Testis (tissue), 3 donors: ENCODE measurements around the gene BLACAT1. TPM values are rescaled to one million over a fixed set of nuclear protein-coding genes. Genes with fewer than 3 reads are reported as not detected.

Experiments used
- DNase-seq: peaks from one replicate; pipeline ENCODE4 v3.0.0-alpha.2; 2019
- H3K27ac ChIP-seq, 2 donors: fragments of 200-600 bp; sonication (generic); one replicate each; pipeline ENCODE4 v1.5.1; 2019
- H3K27me3 ChIP-seq: fragments of 200-600 bp; sonication (generic); one replicate; pipeline ENCODE4 v1.5.1; 2019
- H3K36me3 ChIP-seq: fragments of 200-600 bp; sonication (generic); one replicate; pipeline ENCODE4 v1.5.1; 2017; ENCODE audit warnings: low read depth; ENCODE audit errors: missing control alignments
- H3K4me1 ChIP-seq: fragments of 200-600 bp; sonication (generic); one replicate; pipeline ENCODE4 v1.5.1; 2019
- H3K4me3 ChIP-seq, 2 donors: fragments of 200-600 bp; sonication (generic); one replicate each; pipeline ENCODE4 v1.5.1; 2017 to 2019
- H3K9me3 ChIP-seq: fragments of 200-600 bp; sonication (generic); one replicate; pipeline ENCODE4 v1.5.1; 2017
- POLR2A ChIP-seq: fragments of 450-650 bp; IDR thresholded peaks from one replicate; pipeline ENCODE4 v1.6.1; 2017; ENCODE audit warnings: antibody characterized with exemption, mild to moderate bottlenecking, moderate library complexity
- WGBS, 2 donors: methylation state at CpG; one replicate each; pipeline ENCODE4 v1.1.5; 2018; 5-methylcytosine and 5-hydroxymethylcytosine counted together
- intact Hi-C: fragments of 100-400 bp; cut with DNase I; formaldehyde crosslinking; loops from one replicate; pipeline ENCODE4 v1.15.1; 2023; ENCODE audit warnings: low total_unique reads
- polyA plus RNA-seq: library from polyadenylated mRNA; stranded (reverse); fragments of 350-450 nt; fragmentation: Illumina TruSeq; extraction: RNeasy Lipid Tissue Mini Kit (QIAGEN cat#74804); gene quantifications from one replicate; pipeline ENCODE4 v1.2.3, GENCODE V29; 2014; ENCODE audit warnings: low read depth, low replicate concordance; ENCODE audit not compliant: insufficient read depth
- total RNA-seq, 2 donors: library from RNA; depleted of rRNA; stranded (reverse); fragments of >200 nt; gene quantifications; one replicate each; pipeline ENCODE4 v1.2.3, GENCODE V29; 2016
- TF ChIP-seq, protein P1 (sequence below), 3 experiments: fragments of 450-650 bp in 2 of 3; fragments of 200-600 bp in 1 of 3; sonication (generic) in 1 of 3; IDR thresholded peaks; one replicate each; pipeline ENCODE4 v1.5.1; 2016 to 2019; ENCODE audit warnings: antibody characterized with exemption in 3 of 3, mild to moderate bottlenecking in 2 of 3, moderate library complexity in 1 of 3

BLACAT1 gene
- total and polyA plus RNA-seq, 3 donors from 2014 or later: 5.9 to 15.5 (median 14.4) TPM

GRCh38 chr1:205465392-205465791, 9.5 kb upstream of the BLACAT1 start:
- intact Hi-C loops: no loop called here
- no peaks in the 10 kb centered on the region for H3K36me3 ChIP-seq
- H3K27ac ChIP-seq: no peak overlapping the region
- no peaks in the 10 kb centered on the region for H3K9me3 ChIP-seq
- TF ChIP-seq, protein P1, sequence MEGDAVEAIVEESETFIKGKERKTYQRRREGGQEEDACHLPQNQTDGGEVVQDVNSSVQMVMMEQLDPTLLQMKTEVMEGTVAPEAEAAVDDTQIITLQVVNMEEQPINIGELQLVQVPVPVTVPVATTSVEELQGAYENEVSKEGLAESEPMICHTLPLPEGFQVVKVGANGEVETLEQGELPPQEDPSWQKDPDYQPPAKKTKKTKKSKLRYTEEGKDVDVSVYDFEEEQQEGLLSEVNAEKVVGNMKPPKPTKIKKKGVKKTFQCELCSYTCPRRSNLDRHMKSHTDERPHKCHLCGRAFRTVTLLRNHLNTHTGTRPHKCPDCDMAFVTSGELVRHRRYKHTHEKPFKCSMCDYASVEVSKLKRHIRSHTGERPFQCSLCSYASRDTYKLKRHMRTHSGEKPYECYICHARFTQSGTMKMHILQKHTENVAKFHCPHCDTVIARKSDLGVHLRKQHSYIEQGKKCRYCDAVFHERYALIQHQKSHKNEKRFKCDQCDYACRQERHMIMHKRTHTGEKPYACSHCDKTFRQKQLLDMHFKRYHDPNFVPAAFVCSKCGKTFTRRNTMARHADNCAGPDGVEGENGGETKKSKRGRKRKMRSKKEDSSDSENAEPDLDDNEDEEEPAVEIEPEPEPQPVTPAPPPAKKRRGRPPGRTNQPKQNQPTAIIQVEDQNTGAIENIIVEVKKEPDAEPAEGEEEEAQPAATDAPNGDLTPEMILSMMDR (IDR thresholded peaks at IDR 0.05): no peak
- no peak for TF ChIP-seq POLR2A
- no peak for DNase-seq
- peaks cover 15% of the 10 kb centered on the region for H3K4me1 ChIP-seq
- H3K4me3 ChIP-seq: no peak overlapping the region
- 38 to 84% methylated on average over 2 of the region's 2 CpGs for WGBS, 2 donors
- no peaks in the 10 kb centered on the region for H3K27me3 ChIP-seq

GRCh38 chr1:205458777-205459566, 3.1 kb upstream of the BLACAT1 start:
- WGBS, 2 donors: 51 to 62% methylated on average over 6 of the region's 6 CpGs
- peaks cover 20% of the 10 kb centered on the region for H3K4me1 ChIP-seq
- H3K4me3 ChIP-seq: no peak overlapping the region
- no peak for TF ChIP-seq POLR2A
- TF ChIP-seq, protein P1 (IDR thresholded peaks at IDR 0.05): no peak
- no peaks in the 10 kb centered on the region for H3K36me3 ChIP-seq
- no peak overlapping the region for H3K27ac ChIP-seq
- no peaks in the 10 kb centered on the region for H3K9me3 ChIP-seq
- no peaks in the 10 kb centered on the region for H3K27me3 ChIP-seq
- DNase-seq: no peak
- intact Hi-C loops: no loop called here

- Histone ChIP-seq H3K27me3 (no peaks in the 10 kb centered on the region), H3K27ac (no peak overlapping the region), H3K4me3 (peak overlapping the region; percentile 32 to 36), H3K4me1 (peaks cover 27% of the 10 kb centered on the region), H3K36me3 (no peaks in the 10 kb centered on the region), H3K9me3 (no peaks in the 10 kb centered on the region)
- TF ChIP-seq, protein P1 (IDR thresholded peaks at IDR 0.05): no peak
- WGBS, 2 donors: 3 to 5% methylated on average over 49 to 51 of the region's 74 CpGs
- DNase-seq: no peak
- intact Hi-C loops: no loop called here
Measured at GRCh38 chr1:205456868-205457745, 1.3 kb upstream of the BLACAT1 start.

- no peaks in the 10 kb centered on the region for H3K36me3 ChIP-seq
- peaks cover 31% of the 10 kb centered on the region for H3K4me1 ChIP-seq
- peak overlapping the region; percentile 32 to 36 for H3K4me3 ChIP-seq
- H3K9me3 ChIP-seq: no peaks in the 10 kb centered on the region
- DNase-seq: no peak
- intact Hi-C loops: no loop called here
- TF ChIP-seq, protein P1 (IDR thresholded peaks at IDR 0.05): no peak
- TF ChIP-seq POLR2A: no peak
- no peaks in the 10 kb centered on the region for H3K27me3 ChIP-seq
- no peak overlapping the region for H3K27ac ChIP-seq
- 0 to 2% methylated on average over 1 to 46 of the region's 47 CpGs for WGBS, 2 donors
Measured at GRCh38 chr1:205456383-205456867, 580 bp upstream of the BLACAT1 start.
